Keratinocyte (primary cell): Measurements from ENCODE around the gene SFXN1.
A peak's percentile ranks its signal among the peaks of the same experiment; 100 is the strongest.

Experiments used
- CTCF ChIP-seq, 3 experiments: IDR thresholded peaks in 1 of 3; conservative IDR thresholded peaks in 1 of 3; optimal IDR thresholded peaks in 1 of 3; 2 replicates in 2 of 3; 3 replicates in 1 of 3; pipeline versions ENCODE3 to v1.5.1; 2011; ENCODE audit warnings: low read length in 3 of 3, mild to moderate bottlenecking in 3 of 3, moderate library complexity in 2 of 3, control low read depth in 1 of 3, inconsistent platforms in 1 of 3; ENCODE audit not compliant: insufficient read depth in 2 of 3; ENCODE audit errors: extremely low read depth in 1 of 3
- EZH2 ChIP-seq: IDR thresholded peaks from one replicate; pipeline ENCODE4 v1.6.1; 2012; ENCODE audit warnings: inconsistent platforms, mild to moderate bottlenecking, low read length, moderate library complexity

GRCh38 chr5:175464074-175464941 lies 14.1 kb upstream of the SFXN1 start:
- TF ChIP-seq CTCF (optimal IDR thresholded peaks at IDR 0.05 in 1 of 3, IDR thresholded peaks at IDR 0.05 in 1 of 3, conservative IDR thresholded peaks at IDR 0.05 in 1 of 3; ENCODE audit: extremely low read depth in 1 of 3, insufficient read depth in 2 of 3, low read length in 3 of 3): peak; percentile 63 to 89 (median 84)
- TF ChIP-seq EZH2: no peak
